NCI-H1092 treated with DMSO at 0.1 percent for 48 hours (cell line): ENCODE results near the gene AJUBA.
A peak's percentile ranks its signal among the peaks of the same experiment; 100 is the strongest.
"Not testable (repeated sequence)": the region's sequence is repeated elsewhere in the genome, so short reads cannot be mapped to it uniquely, and the experiment has no call there.

Source experiments
- DNase-seq: peaks from one replicate; lab custom pipeline; 2025; lab: John Stamatoyannopoulos, UW

The AJUBA gene

GRCh38 chr14:23006188-23006534 is 23.8 kb upstream of the AJUBA start:
- peak; percentile 38 for DNase-seq

GRCh38 chr14:23005451-23006187 is 23.3 kb upstream of the AJUBA start:
- no peak for DNase-seq

DNA sequence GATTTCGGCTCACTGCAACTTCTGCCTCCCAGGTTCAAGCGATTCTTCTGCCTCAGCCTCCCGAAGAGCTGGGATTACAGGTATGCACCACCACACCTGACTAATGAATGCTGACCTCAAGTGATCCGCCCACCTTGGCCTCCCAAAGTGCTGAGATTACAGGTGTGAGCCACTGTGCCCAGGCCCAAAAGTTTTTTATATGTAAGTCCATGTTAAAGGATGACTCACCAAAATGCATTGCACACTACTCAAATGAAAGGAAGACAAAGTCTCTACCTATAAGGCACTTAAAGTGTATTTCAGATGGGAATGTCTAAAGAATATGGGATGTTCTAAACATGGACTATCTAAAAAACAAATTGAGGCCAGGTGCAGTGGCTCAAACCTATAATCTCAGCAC is 21.9 kb upstream of the AJUBA start:
- DNase-seq, result not testable (repeated sequence)

DNA sequence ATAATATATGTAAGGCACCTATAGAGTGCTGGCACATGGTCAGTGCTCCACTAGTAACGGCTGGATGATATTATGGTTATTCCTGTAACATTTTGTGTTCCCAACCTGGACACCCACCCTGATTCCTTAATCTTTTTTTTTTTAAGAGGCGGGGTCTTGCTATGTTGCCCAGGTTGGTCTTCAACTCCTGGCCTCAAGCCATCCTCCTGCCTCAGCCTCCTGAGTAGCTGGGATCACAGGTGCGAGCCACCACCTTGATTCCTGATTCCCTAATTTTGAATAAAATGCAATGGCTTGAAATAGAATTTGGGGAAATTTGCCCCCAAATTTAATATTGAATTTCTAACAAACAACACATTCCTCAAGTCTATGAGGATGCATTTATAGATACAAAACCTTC is 20.2 kb upstream of the AJUBA start:
- DNase-seq, result no peak

GRCh38 chr14:23000860-23001259 is 18.5 kb upstream of the AJUBA start:
- DNase-seq, result no peak

- DNase-seq, result no peak
Measured at GRCh38 chr14:22998329-22999012, 16.1 kb upstream of the AJUBA start.

DNA sequence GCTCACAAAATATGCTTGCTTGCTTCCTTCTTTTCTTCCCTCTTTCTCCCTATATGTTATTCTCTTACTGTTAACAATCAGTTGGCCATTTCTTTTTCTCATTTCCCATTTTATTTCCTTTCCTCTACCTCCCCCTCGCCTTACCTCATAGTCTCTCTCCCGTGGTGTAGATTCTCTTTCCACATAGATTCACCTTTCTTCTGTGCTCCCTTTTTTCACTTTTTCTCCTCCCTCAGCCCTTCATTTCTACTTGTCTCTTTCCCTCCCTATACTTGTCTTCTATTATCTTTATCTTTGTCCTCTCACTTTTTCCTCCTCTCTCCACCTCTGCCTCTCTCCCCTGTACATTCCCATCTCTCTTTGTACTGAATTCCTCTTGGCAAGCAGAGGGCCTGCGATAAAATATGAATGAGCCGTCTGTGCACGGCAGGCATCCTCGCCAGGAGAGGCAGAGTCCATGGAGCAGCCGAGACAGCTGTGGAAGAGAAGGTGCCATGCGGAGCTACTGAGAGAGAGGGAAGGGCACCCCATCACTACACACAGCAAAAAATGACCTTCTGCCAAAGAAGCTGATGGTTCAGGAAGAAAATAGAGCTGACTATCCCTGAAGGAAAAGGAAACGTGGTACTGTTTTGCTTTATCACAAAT is 15.4 kb upstream of the AJUBA start:
- peak; percentile 75 for DNase-seq

DNA sequence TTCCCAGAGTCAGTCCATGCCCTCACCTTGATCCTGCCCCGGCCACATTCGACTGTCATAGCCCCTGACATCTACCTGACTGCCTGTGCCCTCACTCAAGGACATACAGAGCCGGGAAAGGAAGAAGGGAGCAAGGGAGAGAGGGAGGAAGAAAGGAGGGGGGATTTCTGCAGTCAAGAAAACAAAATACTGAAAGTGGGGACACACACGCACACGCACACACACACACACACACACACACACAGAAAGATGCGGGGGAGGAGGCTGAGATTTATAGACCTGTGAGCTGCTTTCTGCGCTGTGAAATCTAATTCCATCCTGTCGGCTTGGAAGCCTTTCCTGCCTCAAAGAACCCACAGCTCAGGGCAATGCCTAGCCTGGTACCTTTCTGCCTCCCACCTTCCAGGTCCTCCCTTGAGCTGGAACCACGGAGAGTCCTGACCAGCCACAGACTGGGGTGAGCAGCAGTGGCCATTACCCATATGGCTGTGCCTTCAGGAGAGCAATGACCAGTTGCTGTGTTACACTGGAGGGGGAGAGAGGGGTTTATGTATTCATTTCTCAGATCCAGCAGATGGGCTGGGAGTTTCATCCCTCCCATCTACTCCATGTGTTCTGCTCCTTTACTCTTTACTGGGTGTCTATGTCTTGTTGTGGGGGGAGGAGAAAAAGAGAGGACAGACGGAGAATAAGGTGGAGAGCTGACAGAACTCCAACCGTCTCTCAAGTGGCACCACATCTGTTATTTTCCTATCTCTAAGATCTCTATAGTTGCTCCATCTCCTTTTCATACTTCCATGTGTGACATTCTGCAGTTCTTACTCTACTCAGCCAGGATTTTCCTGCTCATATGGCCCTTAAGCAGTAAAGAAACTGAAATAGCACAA is 14.7 kb upstream of the AJUBA start:
- peak; percentile 42 for DNase-seq

GRCh38 chr14:22995889-22996625 is 13.7 kb upstream of the AJUBA start:
- DNase-seq, result no peak

DNA sequence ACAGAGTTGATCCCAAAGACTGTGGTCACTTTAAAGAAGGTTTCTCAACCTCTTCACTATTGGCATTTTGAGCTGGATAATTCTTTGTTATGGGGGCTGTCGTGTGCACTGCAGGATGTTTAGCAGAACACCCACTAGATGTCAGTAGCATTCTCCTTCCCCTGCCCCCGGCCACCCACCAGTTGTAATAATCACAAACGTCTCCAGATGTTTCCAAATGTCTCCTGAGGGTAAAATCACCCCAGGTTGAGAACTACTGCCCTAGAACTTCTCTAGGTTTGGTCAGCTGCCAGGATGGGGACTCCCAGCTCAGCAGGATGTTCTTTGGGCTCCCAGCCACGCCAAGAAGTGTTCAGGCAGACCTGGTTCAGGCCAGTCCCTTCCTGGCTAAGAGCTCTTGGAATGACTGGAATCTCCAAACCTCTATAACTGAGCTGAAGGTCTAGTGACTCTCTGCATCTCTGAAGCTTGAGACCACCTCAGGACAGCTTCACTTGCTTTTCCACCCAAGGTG is 12.5 kb upstream of the AJUBA start:
- peak; percentile 45 for DNase-seq

- DNase-seq, result no peak
Measured at GRCh38 chr14:22993517-22993916, 11.2 kb upstream of the AJUBA start.

DNA sequence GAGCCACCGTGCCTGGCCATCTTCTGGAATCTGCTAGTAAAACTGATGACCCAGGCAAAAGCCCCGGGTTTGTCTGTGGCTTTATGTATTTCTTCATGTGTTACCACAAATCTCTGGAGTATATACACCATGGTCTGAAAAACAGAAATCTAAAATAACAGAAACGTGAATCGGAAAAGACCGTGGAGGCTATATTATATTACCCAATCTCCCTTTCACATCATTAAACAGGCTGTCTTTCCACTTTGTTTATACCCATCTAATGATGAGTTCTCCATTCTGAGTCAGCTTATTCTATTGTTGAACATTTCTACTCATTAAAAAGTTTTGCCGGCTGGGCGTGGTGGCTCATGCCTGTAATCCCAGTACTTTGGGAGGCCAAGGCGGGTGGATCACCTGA is 9.5 kb upstream of the AJUBA start:
- DNase-seq, result no peak

DNA sequence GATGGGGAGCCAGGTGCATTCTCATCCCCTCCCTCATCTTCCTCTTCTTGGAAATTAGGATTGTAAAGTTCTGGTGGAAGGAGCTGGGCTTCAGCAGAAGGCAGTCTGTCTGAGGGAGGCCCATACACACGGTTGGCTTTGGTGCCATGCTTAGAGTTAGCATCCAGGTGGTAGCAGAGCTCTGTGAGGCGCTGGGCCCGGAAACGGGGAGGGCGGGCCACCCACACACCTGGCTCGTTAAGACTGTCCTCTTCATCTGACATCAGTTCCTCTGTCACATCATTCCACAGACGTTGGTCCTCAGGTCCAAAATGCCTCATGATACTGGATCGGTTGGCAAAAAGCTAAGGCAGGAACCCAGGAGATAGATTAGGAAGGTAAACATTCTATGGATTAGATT is 4.9 kb upstream of the AJUBA start:
- DNase-seq, result no peak

DNA sequence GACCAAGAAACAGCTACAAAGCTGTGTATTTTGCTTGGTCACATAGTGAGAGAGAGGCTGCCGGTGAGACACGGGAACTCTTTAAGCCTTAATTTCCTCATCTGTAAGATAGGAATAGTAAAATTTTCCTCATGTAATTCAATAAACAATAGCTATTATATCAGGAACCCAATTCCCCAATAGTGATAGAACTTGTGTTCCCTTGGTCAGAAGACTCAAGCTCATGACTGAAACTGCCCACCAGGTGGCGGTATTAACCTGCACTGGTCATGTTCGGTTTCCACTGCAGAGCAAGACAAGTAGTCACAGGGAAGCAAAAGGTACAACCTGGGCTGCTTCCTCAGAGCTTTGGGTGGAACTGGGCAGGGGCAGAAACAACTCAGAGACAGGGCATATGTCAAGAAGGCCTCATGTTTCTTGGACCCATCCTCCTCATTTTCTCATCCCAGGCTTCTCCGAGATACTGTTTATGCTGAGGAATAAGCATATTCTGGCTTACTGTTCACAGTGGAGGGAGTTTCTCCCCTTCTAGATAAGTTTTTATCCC is 4.2 kb upstream of the AJUBA start:
- DNase-seq, result peak; percentile 69

DNA sequence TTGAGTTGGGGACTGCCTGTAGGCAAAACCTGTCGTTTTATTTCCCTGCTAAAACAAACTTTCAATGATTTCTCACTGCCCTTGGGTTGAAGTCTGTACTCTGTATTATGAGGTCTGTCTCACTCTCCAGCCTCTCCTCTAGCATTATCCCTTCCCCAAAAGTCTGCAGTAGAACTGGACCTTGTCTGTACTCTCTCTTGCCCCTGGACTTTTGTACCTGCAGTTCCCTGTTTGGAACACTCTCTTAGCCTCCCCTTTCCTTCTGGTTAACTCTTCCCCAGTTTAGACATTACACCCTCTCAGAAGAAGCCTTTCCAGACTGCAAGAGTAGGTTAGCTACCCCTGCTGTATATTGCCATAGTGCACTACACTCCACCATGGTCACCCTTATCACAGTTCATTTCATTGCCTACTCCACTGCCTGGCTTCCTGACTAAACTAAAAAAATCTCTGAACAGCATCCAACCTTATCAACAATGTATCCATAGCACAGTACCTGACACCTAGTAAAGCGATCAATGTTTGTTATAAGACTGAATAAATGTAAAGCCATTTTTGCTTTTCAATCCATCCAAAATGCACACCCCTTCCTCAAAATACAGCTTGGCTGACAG is 3.6 kb upstream of the AJUBA start:
- DNase-seq, result no peak

- DNase-seq, result no peak
Measured at GRCh38 chr14:22984959-22985658, 2.8 kb upstream of the AJUBA start.

GRCh38 chr14:22981876-22982476 is 375 bp downstream of the AJUBA start:
- DNase-seq, result no peak

DNA sequence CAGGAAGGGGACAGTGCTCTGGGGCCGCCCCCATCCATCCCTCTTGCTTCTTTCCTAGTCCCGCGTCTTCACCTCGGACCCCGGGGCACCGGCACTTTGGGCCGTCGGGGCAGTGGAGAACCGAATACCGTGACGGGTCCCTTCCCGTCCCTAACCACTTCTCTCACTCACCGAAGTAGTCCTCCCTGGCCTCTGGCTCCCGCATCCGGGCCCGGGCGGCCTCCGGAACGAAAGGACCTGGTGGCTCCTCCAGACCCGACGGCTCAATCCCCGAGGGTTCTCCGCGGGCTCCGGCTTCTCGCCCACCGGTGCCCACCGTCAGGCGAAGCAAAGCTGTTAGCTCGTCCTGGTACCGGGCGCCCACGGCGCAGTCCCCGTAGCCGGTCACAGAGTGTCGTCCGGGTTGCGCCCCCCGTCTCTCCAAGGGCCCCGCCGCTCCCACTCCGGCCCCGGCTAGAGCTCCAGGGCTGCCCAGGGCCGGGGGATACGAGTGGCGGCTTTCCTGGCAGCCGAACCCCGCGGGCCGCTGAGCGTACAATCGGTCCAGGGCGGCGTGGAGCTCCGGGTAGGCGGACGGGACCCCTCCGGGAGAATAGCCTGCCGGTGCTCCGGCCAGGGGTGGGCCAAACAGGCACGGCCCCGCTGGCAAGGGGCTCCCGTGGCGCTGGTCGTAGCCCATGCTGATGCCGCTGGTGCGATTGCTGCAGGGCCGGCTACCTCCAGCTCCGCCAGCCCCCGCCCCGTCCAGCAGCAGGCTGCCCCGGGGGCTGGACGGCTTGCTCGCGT is 1.1 kb downstream of the AJUBA start:
- DNase-seq, result no peak

GRCh38 chr14:22980672-22981089 is 1.7 kb downstream of the AJUBA start:
- DNase-seq, result no peak
